Measurements from ENCODE around the gene LYZL6. TPM values are rescaled to one million over a fixed set of nuclear protein-coding genes. Genes with fewer than 3 reads are reported as not detected.

LYZL6 gene
- total and polyA plus RNA-seq, 4 experiments from 2014 or later = not detected

DNA sequence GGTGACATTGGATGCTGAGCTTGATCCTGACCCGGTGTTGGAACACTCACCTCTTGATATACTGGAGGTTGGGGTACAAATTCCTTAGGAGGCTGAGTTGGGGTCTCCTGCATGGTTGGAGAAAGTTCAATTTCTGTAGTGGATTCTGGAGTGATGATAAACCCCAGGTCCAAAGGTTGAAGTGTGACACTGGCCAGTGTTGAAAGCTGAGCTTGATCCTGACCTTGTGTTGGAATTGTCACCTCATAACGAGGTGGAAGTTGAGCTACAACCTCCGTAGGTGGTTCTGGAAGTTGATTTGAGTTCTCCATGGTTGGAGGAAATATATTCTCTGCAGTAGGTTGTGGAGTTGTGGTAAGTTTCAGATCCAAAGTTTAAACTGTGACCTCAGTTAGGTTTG, 34.1 kb downstream of the LYZL6 start:
- no peak overlapping the region for H3K4me3 Mint-ChIP-seq

DNA sequence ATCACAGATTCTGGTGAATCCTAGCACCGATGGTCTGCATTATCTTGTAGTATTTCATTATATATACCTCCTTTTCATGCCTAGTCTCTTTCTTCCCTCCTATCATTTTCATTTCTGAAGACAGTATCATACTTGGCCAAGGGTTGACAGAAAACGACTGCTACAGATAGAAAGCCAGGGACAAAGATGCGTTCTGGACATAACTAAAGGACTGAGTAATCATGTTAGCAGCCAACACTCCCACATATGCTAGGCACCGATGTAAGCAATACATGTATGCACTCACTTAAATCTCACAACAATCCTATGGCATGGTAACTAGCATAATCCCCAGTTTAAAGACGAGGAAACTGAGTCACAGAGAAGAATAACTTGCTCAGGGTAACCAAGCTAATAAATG, 35.8 kb downstream of the LYZL6 start:
- no peak overlapping the region for H3K27ac Mint-ChIP-seq
- ChIA-PET POLR2A (ENCODE audit: partially characterized antibody) (interaction anchor here (1.7 to 2.8 kb wide), 4 partner anchors 17 to 58 kb away, joined by 5 to 19 read pairs (median 7); partner anchors contain the start of gene CCL5), CTCF (ENCODE audit: partially characterized antibody) (interaction anchor here (0.6 to 2.4 kb wide), 7 partner anchors 9 to 58 kb away, joined by 3 to 10 read pairs (median 4); no protein-coding TSS in a partner anchor)
- H3K4me3 Mint-ChIP-seq = no peak overlapping the region
- intact Hi-C loops (cut with micrococcal nuclease) = loop anchor here (1.0 to 5.0 kb wide), 2 partner anchors 35 to 58 kb away; no protein-coding TSS in a partner anchor
- peaks cover 0 to 10% (median 6%) of the 10 kb centered on the region in 4 donors for H3K4me1 Mint-ChIP-seq
- no peak overlapping the region for H3K4me3 ChIP-seq (ENCODE audit: low read length in 2 of 2)
- DNase-seq = no peak
- H3K9me3 Mint-ChIP-seq = no peaks in the 10 kb centered on the region
- H3K27ac ChIP-seq (ENCODE audit: low read depth, low read length) = no peak overlapping the region
- no peaks in the 10 kb centered on the region for H3K36me3 ChIP-seq (ENCODE audit: insufficient read depth, low read length)
- H3K4me1 ChIP-seq (ENCODE audit: insufficient read depth, low read length) = no peaks in the 10 kb centered on the region
- H3K27me3 Mint-ChIP-seq = no peaks in the 10 kb centered on the region
- no peaks in the 10 kb centered on the region for H3K36me3 Mint-ChIP-seq
- no peaks in the 10 kb centered on the region for H3K9me3 ChIP-seq (ENCODE audit: control insufficient read depth in 1 of 2, low read length in 2 of 2)
- no peaks in the 10 kb centered on the region for H3K27me3 ChIP-seq (ENCODE audit: insufficient read depth, low read length)

More for the DNA sequence above, 34.1 kb downstream of the LYZL6 start:
- no peaks in the 10 kb centered on the region for H3K27me3 ChIP-seq (ENCODE audit: insufficient read depth, low read length)
- no peak overlapping the region for H3K4me3 ChIP-seq (ENCODE audit: low read length in 2 of 2)
- CTCF ChIA-PET (ENCODE audit: partially characterized antibody) = interaction anchor here (1.0 kb wide), 1 partner anchor 31 kb away, joined by 3 read pairs; no protein-coding TSS in a partner anchor
- no peak overlapping the region for H3K27ac ChIP-seq (ENCODE audit: low read depth, low read length)
- H3K4me1 ChIP-seq (ENCODE audit: insufficient read depth, low read length) = peaks cover 7% of the 10 kb centered on the region
- H3K9me3 Mint-ChIP-seq = no peaks in the 10 kb centered on the region
- no peaks in the 10 kb centered on the region for H3K36me3 ChIP-seq (ENCODE audit: insufficient read depth, low read length)
- POLR2A ChIA-PET (ENCODE audit: partially characterized antibody) = interaction anchor here (0.6 kb wide), 1 partner anchor 13 kb away, joined by 3 read pairs; no protein-coding TSS in a partner anchor
- no peaks in the 10 kb centered on the region for H3K36me3 Mint-ChIP-seq
- no peaks in the 10 kb centered on the region for H3K9me3 ChIP-seq (ENCODE audit: control insufficient read depth in 1 of 2, low read length in 2 of 2)
- H3K4me1 Mint-ChIP-seq = peaks cover 6 to 20% (median 13%) of the 10 kb centered on the region in 4 donors
- intact Hi-C loops (cut with micrococcal nuclease) = loop anchor here (5.0 kb wide), 1 partner anchor 37 kb away; no protein-coding TSS in a partner anchor
- no peaks in the 10 kb centered on the region for H3K27me3 Mint-ChIP-seq
- H3K27ac Mint-ChIP-seq = no peak overlapping the region
- DNase-seq = no peak

DNA sequence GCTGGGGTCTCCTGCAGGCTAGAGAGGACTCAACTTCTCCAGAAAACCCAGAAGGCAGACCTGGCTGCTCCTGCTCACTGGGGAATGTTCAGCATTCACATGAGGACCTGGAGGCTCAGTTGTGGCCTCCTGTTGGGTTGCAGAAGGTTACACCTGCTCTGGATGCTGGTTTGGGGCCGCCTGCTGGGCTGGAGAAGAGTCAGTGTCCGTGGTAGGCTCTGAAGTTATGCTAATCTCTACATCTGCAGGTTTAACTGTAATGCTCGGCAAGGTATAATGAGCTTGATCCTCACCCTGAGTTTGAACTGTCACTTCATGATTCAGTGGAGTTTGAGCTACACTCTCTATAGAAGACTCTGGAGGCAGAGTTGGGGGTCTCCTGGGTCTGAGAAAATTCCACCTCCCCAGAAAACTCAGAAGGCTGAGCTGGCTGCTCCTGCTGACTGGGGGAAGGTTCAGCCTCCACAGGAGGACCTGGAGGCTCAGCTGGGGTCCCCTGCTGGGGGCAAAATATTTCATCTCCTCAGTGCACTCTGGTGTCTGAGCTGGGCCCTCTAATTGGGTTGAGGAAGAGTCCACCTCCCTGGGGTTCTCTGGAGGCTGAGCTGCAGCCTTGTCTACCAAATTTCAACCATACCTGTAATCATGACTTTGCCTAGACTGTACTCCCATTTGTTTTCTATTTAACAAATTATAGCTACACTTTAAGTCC, 36.4 kb downstream of the LYZL6 start:
- Mint-ChIP-seq H3K27me3 (no peaks in the 10 kb centered on the region), H3K27ac (peak overlapping the region in 1 of 7 donors; percentile 23), H3K4me3 (no peak overlapping the region), H3K4me1 (peaks cover 0 to 12% (median 6%) of the 10 kb centered on the region in 4 donors), H3K9me3 (no peaks in the 10 kb centered on the region), H3K36me3 (no peaks in the 10 kb centered on the region)
- DNase-seq = no peak
- no peaks in the 10 kb centered on the region for H3K36me3 ChIP-seq (ENCODE audit: insufficient read depth, low read length)
- intact Hi-C loops (cut with micrococcal nuclease) = loop anchor here (1.0 to 5.0 kb wide), 2 partner anchors 35 to 58 kb away; no protein-coding TSS in a partner anchor
- no peaks in the 10 kb centered on the region for H3K4me1 ChIP-seq (ENCODE audit: insufficient read depth, low read length)
- CTCF ChIA-PET (ENCODE audit: partially characterized antibody) = interaction anchor here (0.6 to 2.4 kb wide), 7 partner anchors 9 to 57 kb away, joined by 3 to 10 read pairs (median 4); no protein-coding TSS in a partner anchor
- POLR2A ChIA-PET (ENCODE audit: partially characterized antibody) = interaction anchor here (0.6 to 2.8 kb wide), 6 partner anchors 16 to 971 kb away, joined by 3 to 19 read pairs (median 6); partner anchors contain the start of gene CCL5
- no peak overlapping the region for H3K27ac ChIP-seq (ENCODE audit: low read depth, low read length)
- H3K27me3 ChIP-seq (ENCODE audit: insufficient read depth, low read length) = no peaks in the 10 kb centered on the region
- no peaks in the 10 kb centered on the region for H3K9me3 ChIP-seq (ENCODE audit: control insufficient read depth in 1 of 2, low read length in 2 of 2)
- H3K4me3 ChIP-seq (ENCODE audit: low read length in 2 of 2) = no peak overlapping the region

DNA sequence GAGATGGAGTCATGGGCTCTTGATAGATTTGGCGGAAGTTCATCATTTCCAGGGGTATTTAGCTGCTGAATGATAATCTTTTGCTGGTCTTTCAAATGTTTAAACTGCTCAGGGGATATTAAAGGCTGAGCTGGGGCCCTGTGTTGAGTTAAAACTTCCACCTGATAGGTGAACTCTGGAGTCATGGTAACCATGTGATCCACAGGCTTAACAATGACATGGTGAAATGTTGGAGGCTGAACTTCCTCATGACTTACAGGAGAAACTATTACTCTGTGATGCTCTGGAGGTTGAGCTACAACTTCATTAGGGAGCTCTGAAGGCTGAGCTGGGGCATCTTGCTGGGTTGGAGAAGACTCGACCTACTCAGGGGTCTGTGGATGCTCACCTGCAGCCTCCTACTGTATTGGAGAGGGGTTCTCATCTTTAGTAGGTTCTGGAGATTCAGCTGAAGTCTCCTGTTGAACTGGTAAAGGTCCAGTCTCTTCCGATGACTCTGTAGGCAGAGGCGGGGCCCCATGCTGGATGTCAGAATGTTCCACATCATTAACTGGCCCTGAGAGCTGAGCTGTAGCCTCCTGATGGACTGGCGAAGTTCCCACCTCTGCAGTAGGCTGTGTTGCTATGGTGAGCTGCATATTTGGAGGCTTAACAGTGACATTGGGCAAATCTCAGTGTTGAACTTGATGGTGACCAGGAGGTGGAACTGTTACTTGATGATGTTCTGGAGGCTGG, 37.2 kb downstream of the LYZL6 start:
- intact Hi-C loops (cut with micrococcal nuclease) = loop anchor here (5.0 kb wide), 1 partner anchor 34 kb away; no protein-coding TSS in a partner anchor
- Mint-ChIP-seq H3K27ac (peak overlapping the region in 1 of 7 donors; percentile 11), H3K4me3 (no peak overlapping the region), H3K4me1 (peaks cover 0 to 9% (median 6%) of the 10 kb centered on the region in 4 donors), H3K27me3 (no peaks in the 10 kb centered on the region), H3K36me3 (no peaks in the 10 kb centered on the region), H3K9me3 (no peaks in the 10 kb centered on the region)
- H3K4me3 ChIP-seq (ENCODE audit: low read length in 2 of 2) = no peak overlapping the region
- no peaks in the 10 kb centered on the region for H3K27me3 ChIP-seq (ENCODE audit: insufficient read depth, low read length)
- no peaks in the 10 kb centered on the region for H3K4me1 ChIP-seq (ENCODE audit: insufficient read depth, low read length)
- H3K36me3 ChIP-seq (ENCODE audit: insufficient read depth, low read length) = no peaks in the 10 kb centered on the region
- ChIA-PET CTCF (ENCODE audit: partially characterized antibody) (interaction anchor here (1.2 to 2.4 kb wide), 4 partner anchors 10 to 57 kb away, joined by 3 to 10 read pairs (median 6); no protein-coding TSS in a partner anchor), POLR2A (ENCODE audit: partially characterized antibody) (interaction anchor here (0.6 to 2.8 kb wide), 6 partner anchors 16 to 970 kb away, joined by 3 to 19 read pairs (median 6); partner anchors contain the start of gene CCL5)
- no peak for DNase-seq
- no peaks in the 10 kb centered on the region for H3K9me3 ChIP-seq (ENCODE audit: control insufficient read depth in 1 of 2, low read length in 2 of 2)
- no peak overlapping the region for H3K27ac ChIP-seq (ENCODE audit: low read depth, low read length)

DNA sequence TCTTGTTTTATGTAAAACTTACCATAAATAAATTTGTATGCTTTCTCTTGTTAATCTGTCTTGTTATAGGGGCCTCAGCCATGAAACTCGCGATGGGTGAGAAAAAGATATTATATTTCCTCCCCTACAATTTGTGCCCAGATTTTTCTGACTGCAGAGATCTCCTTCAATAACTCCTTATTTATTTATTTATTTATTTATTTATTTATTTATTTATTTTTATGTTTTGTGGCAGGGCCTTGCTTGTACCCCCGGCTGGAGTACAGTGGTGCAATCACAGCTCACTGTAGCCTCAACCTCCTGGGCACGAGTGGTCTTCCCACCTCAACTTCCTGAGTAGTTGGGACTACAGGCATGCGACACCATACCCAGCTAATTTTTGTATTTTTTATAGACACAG, 40.1 kb downstream of the LYZL6 start:
- DNase-seq = no peak
- Histone ChIP-seq H3K4me3 (ENCODE audit: low read length in 2 of 2) (no peak overlapping the region), H3K27me3 (ENCODE audit: insufficient read depth, low read length) (no peaks in the 10 kb centered on the region), H3K9me3 (ENCODE audit: control insufficient read depth in 1 of 2, low read length in 2 of 2) (no peaks in the 10 kb centered on the region), H3K36me3 (ENCODE audit: insufficient read depth, low read length) (no peaks in the 10 kb centered on the region), H3K27ac (ENCODE audit: low read depth, low read length) (no peak overlapping the region), H3K4me1 (ENCODE audit: insufficient read depth, low read length) (peaks cover 23% of the 10 kb centered on the region)
- POLR2A ChIA-PET (ENCODE audit: partially characterized antibody) = interaction anchor here (1.0 to 8.0 kb wide), 3 partner anchors 24 to 62 kb away, joined by 3 to 113 read pairs (median 6); partner anchors contain the start of gene CCL5
- peak overlapping the region in 1 of 7 donors; percentile 27 for H3K27ac Mint-ChIP-seq
- H3K27me3 Mint-ChIP-seq = no peaks in the 10 kb centered on the region
- CTCF ChIA-PET (ENCODE audit: partially characterized antibody) = no interaction called here
- H3K4me3 Mint-ChIP-seq = no peak overlapping the region
- peaks cover 14 to 37% (median 28%) of the 10 kb centered on the region in 4 donors for H3K4me1 Mint-ChIP-seq
- intact Hi-C loops (cut with micrococcal nuclease) = no loop called here
- no peaks in the 10 kb centered on the region for H3K36me3 Mint-ChIP-seq
- no peaks in the 10 kb centered on the region for H3K9me3 Mint-ChIP-seq

DNA sequence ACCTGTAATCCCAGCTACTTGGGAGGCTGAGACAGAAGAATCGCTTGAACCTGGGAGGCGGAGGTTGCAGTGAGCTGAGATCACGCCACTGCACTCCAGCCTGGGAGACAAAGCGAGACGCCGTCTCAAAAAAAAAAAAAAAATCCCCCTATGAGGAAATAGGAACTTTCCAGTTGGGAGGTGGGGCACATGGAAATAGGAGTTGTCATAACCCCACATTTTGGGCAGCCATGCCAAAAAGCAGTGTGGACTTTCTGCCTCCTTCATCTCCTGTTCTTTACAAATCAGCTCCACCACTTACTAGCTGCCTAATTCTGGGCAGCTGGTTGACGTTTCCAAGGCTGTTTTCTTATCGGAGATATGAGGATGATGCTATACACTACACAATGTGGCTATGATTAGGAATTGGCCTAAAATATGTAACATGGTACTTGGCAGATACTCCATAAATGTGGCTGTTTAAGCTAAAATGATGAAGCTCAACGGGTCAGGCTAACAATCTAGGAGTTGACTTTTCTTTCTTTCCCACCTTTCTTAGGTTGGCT, 41.8 kb downstream of the LYZL6 start:
- Mint-ChIP-seq H3K4me3 (no peak overlapping the region), H3K9me3 (no peaks in the 10 kb centered on the region), H3K27ac (peak overlapping the region in 2 of 7 donors; percentile 77 to 82), H3K27me3 (no peaks in the 10 kb centered on the region), H3K4me1 (peaks cover 18 to 49% (median 34%) of the 10 kb centered on the region in 4 donors), H3K36me3 (no peaks in the 10 kb centered on the region)
- CTCF ChIA-PET (ENCODE audit: partially characterized antibody) = interaction anchor here (0.5 to 2.0 kb wide), 3 partner anchors 25 to 245 kb away, joined by 3 to 6 read pairs (median 5); no protein-coding TSS in a partner anchor
- no peak for DNase-seq
- Histone ChIP-seq H3K4me1 (ENCODE audit: insufficient read depth, low read length) (peaks cover 34% of the 10 kb centered on the region), H3K27ac (ENCODE audit: low read depth, low read length) (no peak overlapping the region), H3K36me3 (ENCODE audit: insufficient read depth, low read length) (no peaks in the 10 kb centered on the region), H3K4me3 (ENCODE audit: low read length in 2 of 2) (no peak overlapping the region), H3K9me3 (ENCODE audit: control insufficient read depth in 1 of 2, low read length in 2 of 2) (no peaks in the 10 kb centered on the region), H3K27me3 (ENCODE audit: insufficient read depth, low read length) (no peaks in the 10 kb centered on the region)
- POLR2A ChIA-PET (ENCODE audit: partially characterized antibody) = interaction anchor here (1.7 to 8.0 kb wide), 4 partner anchors 11 to 30 kb away, joined by 3 to 113 read pairs (median 35); partner anchors contain the start of gene CCL5
- intact Hi-C loops (cut with micrococcal nuclease) = no loop called here

All from CD4-positive, alpha-beta memory T cell (primary cell).